GM19395 (cell line): ENCODE measurements around the gene RRP1B.

Source experiments
- ATAC-seq: cut with Tn5 transposase; IDR thresholded peaks from one replicate; pipeline ENCODE4 v1.9.1; 2021; ENCODE audit warnings: mild to moderate bottlenecking, moderate library complexity; ENCODE audit not compliant: unreplicated experiment

The RRP1B gene

DNA sequence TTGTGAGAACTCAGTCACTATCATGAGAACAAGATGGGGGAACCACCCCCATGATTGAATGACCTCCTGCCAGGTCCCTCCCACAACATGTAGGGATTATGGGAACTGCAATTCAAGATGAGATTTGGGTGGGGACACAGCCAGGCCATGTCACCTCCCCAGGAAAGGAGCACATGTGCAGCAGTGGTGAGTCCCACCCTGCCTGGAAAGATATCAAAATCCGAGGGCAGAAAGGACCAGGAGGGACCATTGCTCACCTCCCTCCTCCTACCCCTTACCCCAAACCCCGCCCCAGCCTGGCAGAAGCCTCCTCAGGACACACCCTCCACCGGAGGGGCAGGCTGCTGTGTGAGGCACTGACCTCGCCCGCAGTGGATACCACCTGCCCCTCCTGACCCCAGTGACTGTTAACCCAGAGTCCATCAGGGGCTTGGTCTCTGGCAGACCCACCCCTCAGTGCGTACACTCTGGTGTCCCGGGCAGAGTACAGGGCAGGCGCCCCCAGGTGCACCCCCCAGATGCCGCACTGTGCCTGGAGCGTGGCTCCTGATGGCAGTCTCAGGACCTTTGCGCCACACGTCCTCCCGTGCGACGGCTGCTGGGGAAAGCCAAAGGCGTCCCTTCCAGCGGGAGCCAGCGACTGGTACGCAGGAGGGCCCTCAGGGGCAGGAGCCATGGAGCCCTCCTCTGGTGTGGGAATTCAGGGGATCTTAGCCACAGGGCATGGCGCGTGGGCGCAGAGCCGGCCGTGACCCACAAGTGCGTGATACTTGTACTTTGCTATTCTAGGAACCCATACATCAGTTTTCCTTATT is 80.5 kb downstream of the RRP1B start:
- ATAC-seq = no peak

DNA sequence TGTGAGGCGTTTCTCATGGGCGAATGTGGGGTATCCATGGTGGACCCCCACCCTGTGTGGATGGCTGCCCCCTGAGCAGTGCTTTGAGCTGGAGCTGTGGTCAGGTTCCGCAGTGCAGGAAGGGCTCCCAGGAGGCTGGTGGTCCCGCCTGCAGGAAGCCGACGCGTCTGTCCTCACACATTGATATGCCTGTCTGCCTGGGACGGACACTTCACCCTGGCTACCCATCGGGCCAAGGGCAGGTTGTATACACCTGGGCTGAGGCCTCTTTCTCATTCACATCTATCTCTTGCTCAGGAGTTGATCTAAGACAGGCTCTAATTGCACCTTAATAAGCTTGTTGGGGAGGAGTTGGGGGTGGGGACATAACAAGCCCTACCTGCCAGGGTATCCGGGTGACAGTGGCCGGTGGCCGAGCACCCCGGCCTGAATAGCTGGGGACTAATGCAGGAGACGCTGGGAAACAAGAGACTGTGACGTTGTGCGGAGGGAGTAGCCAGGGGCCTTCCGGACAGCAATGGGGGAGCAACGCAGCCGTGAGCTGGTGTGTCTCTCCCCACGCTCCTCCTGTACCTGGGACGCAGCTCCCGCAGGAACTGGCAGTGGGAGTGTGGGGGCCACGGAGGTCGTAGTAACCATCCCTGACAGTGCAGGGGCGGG is 81.3 kb downstream of the RRP1B start:
- ATAC-seq = no peak

DNA sequence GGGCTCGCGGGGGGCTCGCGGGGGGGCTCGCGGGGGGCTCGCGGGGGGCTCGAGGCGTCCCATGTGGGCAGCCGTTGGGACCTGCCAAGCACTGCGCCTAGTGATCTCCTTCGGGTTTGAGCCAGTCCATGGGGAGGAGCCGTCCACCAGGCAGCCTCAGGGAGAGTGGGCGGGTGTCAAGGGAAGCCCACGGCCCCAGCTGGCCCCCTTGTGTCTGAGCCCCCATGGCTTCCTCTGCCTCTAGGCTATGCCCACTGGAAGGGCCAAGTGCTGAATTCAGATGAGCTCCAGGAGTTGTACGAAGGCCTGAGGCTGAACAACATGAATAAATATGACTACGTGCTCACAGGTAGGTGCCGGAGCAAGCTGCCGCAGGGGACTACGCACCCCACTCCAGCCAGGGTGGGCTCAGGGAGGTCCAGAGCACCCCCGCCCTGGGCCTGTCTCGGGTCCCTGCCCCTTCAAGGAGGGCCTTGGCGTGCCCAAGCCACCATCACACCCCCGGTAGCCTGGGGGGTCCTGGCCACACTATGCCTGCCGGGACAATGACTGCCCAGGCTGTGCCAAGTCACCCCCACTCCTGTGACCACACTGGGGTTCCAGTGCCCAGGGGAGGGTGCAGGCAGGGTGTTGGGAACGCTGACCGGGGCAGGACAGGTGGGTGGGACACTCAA is 82.2 kb downstream of the RRP1B start:
- no peak for ATAC-seq

DNA sequence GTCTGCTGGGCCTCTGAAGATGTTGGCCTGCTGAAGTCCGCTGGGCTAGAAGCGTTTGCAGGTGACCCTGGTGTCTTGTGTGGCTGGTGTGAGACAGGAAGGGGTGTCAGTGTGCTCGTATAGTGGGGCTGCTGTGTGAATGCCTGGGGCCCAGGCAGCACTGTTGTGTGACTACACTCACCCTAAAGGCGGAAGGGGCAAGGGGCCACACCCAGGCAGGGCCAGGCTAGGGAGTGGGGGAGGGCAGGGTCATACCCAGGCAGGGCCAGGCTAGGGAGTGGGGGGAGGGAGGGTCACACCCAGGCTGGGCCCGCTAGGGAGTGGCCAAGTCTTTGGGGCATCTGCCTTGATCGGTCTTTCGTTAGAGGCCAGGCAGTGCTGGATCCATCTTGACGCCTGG is 84.6 kb downstream of the RRP1B start:
- ATAC-seq = no peak

DNA sequence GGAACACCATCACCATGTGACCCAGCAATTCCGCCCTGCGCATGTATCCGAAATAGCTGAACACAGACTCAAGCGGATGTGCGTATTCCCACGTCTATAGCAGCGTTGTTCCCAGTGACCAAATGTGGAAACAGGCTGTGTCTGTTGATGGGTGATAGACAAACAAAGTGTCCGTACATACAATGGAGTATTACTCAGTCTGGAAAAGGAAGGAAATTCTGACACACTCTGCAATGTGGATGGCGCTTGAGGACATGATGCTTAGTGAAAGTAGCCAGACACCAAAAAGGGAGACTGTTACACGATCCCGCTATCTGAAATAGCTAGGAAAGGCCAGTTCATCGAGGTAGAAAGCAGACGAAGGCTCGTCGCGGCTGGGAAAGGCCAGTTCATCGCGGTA is 85.4 kb downstream of the RRP1B start:
- no peak for ATAC-seq
